ENCODE results near the gene DOP1A.

Gene DOP1A, protein sequence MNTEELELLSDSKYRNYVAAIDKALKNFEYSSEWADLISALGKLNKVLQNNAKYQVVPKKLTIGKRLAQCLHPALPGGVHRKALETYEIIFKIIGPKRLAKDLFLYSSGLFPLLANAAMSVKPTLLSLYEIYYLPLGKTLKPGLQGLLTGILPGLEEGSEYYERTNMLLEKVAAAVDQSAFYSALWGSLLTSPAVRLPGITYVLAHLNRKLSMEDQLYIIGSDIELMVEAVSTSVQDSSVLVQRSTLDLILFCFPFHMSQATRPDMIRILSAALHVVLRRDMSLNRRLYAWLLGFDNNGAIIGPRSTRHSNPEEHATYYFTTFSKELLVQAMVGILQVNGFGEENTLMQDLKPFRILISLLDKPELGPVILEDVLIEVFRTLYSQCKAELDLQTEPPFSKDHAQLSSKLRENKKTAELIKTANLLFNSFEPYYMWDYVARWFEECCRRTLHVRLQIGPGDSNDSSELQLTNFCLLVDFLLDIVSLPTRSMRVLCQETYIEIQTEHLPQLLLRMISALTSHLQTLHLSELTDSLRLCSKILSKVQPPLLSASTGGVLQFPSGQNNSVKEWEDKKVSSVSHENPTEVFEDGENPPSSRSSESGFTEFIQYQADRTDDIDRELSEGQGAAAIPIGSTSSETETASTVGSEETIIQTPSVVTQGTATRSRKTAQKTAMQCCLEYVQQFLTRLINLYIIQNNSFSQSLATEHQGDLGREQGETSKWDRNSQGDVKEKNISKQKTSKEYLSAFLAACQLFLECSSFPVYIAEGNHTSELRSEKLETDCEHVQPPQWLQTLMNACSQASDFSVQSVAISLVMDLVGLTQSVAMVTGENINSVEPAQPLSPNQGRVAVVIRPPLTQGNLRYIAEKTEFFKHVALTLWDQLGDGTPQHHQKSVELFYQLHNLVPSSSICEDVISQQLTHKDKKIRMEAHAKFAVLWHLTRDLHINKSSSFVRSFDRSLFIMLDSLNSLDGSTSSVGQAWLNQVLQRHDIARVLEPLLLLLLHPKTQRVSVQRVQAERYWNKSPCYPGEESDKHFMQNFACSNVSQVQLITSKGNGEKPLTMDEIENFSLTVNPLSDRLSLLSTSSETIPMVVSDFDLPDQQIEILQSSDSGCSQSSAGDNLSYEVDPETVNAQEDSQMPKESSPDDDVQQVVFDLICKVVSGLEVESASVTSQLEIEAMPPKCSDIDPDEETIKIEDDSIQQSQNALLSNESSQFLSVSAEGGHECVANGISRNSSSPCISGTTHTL (N-terminal part only)

DNA sequence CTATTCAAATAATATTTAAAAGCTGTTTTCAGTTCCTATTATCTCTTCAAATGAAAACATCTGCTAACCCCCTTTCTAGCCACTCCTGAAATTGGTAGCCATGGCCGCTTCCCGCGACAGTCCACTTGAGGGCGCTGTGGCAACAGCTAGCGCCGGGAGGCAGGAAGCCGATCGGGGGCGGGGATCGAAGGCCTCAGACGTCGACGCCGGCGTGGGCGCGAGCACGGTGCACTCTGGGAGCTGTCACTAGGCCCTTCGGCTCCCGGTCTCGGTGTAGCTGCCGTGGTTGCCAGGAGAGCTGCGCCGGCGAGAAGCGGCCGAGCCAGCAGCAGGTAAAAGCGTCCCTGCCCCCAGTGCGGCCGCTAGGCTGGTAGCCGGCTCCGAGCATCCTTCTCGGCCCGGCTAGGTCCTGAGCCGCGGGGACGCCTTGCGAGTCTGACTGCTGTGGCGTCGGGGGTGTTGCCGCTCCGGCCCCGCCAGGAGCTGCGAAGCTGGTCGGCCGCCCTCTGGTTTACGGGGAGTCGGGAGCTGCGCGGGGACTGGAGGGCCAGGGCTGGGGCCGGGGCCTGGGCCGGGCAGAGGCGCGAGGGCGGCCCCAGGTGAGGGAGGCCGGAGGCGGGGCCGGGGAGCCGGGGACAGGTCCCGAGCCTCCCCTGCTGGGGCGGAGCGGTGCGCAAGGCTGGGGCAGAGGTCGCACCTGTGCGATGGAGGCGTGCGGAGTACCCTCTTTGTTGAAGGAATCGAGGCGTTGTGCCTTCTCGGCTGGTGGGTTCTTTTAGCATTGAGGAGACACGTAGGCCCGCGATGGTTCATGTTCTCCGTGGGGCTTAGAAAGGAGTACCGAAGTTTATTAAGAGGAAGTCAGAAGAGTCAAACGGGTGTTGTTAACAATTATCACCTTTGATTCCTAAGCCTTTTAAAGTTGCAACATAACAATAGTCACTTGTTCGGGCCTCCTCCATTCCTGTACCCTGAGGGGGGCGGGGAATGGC lies at the start of gene DOP1A:
Gene DOP1A, plus strand, starts transcription at position 224 of the 992 bp plus-strand sequence. CDS start 29,307 bp downstream, outside the sequence.
- peak; percentile 93 for DNase-seq (ENCODE audit: low spot score)

DNA sequence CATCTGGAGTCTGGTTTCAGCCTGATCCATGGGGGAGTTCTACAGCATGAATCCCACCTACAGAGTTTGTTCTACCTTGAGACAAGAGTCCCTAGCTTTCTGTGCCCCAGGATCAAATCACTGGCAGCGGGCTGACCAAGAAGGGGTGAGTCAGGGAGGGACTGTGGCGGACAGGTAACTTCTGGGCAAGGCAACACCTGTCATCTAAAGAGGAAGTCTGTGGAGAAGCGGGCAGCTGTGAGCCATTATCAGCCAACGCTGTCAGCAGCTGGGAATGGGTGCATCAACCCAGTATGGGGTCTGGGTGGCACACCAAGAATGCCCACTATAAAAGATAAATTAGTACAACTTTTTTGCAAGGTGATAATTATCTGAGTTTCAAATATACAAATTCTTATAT lies 47.7 kb upstream of the DOP1A start:
- no peak for DNase-seq (ENCODE audit: low spot score)

DNA sequence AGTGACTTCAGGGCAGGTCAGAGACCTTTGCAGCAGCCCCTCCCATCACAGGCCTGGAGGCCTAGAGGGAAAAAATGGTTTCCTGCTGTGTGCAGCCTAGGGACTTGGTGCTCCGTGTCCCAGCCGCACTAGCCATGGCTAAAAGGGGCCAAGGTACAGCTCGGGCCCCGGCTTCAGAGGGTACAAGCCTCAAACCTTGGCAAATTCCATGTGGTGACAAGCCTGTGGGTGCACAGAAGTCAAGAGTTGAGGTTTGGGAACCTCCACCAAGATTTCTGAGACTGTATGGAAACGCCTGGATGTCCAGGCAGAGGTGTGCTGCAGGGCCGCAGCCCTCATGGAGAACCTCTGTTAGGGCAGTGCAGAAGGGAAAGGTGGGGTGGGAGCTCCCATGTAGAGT lies 35.8 kb upstream of the DOP1A start:
- no peak for DNase-seq (ENCODE audit: low spot score)

DNA sequence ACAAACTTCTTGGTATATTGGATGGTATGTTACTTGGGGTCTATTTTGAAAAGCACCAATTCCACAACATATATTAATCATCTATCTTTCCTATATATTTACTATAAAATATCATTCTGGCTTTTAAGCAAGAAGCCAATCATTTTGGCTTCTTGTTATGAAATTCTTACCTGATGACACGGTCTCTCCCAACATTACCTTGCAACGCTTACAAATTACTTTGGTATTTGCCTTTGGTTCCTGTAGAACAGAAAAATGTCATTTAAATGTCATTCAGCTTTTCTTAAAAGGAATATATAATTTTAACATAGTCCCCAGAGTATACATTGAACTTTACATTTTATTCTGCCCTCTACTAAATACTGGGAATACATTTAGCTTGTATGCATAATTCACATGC lies 29.2 kb upstream of the DOP1A start:
- no peak for DNase-seq (ENCODE audit: low spot score)

DNA sequence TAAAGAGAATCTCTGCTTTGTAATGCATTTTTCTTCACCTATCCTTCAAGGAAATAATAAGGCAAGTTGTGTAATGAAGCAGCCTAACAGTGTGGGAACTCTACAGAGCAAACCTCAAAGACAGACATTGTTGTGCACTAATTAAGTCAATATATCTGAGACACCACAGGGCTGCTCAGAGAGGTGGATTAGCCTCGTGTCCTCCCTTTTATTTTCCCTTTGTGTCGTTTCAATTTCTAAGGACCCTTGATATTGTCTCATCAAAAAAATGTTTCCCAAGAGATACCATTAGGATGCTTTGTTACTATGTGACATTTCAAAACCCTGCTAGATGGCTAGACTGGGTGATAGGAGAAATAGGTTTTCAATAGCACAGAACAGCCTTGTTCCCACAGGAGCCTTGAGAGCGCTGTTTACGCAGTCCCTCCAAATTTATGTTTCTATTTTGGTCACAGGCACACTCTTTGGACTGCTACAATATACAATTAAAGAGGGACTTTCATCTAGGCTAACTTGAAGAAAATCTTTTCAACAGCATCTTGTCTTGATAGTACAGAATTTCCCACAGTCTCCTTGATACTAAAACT lies 24.9 kb upstream of the DOP1A start:
- DNase-seq (ENCODE audit: low spot score) = no peak

DNA sequence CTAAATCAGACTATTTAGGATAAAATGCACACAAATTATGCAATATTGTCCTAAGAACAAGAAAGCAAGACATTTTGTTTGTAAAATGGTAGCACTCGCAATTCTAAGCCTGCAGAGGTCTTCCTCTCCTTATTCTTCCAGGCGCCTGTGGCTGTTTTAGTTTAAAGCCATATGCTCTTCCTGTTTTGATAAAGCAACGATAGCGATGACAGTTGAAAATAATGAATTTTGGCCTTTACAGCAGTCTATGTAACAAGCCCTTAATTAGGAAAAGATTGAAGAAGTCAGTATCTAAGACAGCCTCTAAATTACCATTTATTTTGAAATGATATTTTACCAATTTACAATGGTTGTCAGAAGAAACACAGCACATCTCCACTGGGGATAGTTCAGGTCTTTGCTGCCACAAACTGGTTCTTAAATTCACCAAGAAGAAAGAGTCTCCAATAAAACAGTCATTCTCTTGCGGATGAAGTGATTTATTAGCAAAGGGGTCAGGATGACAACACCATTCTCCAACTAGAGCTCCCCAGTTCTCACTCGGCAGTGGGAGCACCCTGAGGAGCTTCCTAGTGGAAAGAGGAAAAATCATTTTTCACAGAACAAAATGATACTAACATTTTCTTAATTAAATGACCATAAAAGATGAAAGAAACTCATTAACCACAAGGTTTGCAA lies 23.2 kb upstream of the DOP1A start:
- no peak for DNase-seq (ENCODE audit: low spot score)

DNA sequence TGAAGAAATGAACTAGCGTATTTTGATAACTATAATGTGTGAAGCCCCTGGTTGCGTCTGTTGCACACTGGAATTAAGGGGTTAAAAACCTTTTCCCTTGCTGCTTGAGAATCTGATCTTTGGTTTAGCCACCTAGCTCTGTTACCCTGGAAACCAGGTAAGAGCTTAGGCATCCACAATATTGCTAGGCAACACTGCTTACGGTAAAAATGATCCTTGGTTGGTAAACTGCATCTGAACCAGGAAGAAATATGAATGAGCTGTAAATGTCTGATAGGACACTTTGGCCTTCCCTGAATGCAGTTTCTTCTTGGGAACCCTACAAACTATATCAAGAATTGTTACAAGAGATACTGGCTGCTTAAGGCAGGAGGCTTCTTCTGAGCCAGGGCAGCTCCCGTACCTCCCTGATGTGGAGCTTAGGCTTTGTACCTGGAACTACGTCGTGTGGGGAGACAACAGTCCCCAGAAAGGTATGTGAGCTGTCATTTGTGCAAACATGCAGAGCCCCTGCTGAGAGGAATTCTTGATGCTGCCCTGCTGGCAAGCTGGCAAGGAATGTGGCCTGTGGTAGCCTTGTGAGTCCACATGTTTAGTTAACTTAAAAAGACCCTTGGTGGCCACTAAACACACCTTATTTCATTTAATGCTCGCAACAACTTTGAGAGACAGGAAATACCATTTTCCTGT lies 20.3 kb upstream of the DOP1A start:
- DNase-seq (ENCODE audit: low spot score) = no peak

DNA sequence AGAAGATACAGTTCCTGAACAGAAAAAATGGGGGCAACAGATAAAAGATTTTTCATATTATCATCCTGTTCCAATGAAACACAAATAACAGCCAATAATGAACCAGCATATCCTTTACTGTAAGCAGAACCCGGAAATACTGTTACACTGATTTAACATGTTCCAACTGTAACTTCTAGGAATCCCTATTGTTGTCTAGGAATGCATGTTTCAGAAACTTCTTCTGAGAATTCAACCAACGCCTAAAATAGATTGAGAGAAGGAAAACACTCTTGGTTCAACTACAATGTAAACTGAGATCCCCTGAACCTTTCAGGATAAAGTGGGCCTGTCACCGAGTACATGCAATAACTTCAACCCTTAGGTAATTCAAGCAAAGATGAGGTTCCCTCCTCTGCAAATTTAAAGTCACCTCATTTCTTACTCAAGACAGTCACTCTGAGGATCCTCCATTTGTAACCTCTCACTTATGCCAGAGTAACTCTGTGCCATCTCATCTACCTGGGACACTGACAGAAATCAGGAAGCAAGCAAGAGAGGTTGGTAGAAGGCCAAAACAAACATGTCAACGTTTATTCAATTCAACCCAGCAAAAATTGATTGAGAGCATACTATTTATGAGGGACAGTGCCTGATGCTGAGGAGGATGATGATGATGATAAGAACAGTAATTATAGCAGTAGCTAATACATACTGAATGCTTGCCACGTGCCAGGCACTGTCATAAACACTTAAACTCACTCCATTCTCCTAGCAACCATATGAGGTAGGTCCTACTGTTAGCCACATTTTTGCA lies 15.9 kb upstream of the DOP1A start:
- DNase-seq (ENCODE audit: low spot score) = no peak

DNA sequence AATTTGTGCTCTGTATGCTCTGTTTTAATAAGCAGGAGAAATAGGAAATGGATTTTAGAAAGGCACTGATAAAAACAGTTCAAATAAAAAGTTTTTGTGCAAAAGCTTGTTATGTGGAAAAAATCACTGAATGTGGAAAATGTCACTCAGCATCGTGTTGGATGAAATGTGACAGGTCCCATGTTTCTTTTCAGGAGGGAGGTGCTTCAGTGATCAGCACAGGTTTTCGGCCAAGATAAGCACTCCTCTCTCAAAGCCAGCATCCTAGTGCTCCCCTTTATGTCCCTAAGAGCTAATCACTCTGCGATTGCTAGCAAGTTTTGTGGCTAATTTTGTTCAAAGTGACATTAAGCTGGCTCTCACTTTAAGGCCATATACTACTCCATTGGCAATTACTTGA lies 13.8 kb upstream of the DOP1A start:
- DNase-seq (ENCODE audit: low spot score) = no peak

DNA sequence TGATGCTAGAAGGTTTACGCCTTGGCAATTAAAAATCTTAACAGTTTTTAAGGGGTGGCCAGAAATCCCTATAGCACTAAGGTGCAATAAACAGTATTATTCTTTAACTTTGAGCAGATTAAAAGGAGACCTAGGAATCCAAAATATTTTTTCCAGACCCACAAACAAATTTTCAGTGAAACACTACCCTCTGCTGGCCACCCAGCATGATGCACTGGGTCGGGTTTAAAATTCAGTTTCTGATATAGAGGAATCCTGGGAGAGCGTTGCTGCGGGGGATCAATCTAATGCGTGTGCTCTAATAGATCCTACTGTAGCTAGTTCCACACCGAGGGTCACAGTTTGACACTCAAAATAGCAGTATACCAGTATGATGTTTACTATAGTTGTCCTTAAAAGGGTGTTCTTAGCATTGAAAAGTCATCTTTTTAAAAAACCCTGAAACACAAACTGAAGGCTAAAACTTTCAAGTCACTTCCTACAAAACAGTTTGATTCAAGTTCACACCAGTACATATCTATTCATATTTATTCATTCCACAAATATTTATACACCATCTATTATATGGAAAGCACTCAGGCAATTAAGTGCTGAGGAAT lies 12.0 kb upstream of the DOP1A start:
- DNase-seq (ENCODE audit: low spot score) = peak; percentile 74

DNA sequence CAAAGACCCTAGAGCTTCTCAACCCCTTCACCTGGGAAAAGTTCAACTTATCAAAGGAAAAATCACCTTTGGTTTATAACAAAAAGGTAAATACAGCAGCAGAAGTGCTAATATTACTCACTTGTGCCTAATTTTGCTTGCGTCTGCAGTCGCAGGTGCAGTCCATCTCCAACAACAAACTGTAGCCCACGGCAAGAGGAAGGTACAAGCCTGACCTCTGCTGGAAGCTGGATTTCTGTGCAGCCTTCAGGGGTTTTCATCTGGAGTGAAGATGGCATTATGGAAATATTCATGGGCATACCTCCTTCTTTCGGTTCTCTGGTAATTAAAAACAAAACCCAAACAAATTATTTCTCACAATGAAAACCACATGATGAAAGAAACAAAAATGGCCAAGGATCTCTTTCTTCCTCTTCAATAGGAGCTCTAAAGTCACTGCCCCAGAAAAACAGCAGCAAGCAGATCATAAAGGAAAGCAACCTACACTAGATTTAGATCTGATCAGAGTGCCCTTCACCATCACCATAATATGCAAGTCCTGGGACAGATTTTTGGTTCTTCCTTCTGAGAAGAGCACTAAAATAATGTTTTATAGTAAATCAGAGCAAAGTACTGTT lies 9.7 kb upstream of the DOP1A start:
- DNase-seq (ENCODE audit: low spot score) = peak; percentile 68

DNA sequence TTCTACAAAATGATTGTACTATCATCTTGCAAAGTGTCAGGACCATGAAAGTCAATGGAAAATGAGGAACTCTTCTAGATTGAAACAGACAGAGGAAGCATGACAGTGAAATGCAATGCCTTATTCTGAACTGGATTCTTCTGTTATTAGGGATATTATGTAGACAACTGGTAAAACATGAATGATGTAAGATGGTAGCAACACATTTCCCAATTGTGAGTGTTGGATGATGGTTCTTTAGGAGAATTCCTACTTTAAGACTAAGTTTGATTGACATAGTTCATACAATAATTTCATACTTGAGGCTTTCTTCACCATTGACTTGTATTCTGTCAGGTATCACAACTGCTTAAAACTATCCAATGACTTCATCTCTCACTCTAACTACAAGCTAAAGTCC lies 6.3 kb upstream of the DOP1A start:
- no peak for DNase-seq (ENCODE audit: low spot score)

DNA sequence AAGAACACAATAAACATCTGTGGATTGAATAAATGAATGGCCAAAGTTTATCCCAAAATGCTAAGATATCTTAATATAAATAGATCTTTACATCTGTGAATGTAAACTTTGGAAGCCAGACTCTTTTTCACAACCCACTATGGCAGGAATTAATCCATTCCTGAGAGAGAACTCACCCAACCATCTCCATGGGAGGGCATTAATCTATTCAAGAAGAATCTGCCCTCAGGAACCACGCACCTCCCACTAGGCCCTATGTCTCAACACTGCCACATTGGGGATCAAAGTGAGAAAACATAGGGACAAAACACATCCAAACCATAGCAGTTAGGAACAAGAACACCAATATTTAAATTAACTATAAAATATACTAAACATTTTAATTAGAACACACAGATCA lies 5.2 kb upstream of the DOP1A start:
- no peak for DNase-seq (ENCODE audit: low spot score)

DNA sequence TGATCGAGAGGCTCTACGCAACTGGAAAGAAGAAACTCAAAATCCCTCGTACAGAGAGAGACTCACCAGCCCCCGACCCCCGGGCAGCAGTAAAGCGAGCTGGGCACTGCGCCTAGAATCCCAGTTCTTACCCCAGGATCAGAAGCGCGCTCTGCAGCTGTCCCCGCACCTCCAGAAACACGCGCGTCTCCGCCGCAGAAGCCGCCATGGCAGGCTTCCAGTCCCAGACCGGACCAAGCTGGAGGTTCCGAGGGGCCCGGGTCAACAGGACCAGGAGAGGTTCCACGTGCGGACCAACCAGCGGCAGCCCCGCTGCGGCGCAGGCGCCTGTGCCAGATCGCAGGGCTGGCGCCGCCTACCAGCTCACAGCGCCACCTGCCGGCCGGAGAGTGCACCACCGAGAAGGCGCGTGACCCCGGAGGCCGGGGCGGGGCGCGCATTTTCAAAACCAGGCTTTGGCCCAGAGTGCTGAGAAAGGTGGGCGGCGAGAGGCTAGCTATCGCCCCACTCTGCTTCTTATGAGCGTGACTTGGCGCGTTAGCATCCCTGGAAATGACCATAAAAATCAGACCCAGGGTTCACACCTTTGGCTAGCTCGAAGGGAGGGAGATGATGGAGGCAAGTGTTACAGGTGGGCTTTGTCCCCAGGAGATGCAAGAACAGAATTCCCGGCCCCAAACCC lies 1.8 kb upstream of the DOP1A start, which contains the start of gene UBE3D:
Gene UBE3D, minus strand, starts transcription at position 331 of the 682 bp plus-strand sequence. Its CDS starts 123 bp downstream, at position 208.
- DNase-seq (ENCODE audit: low spot score) = peak; percentile 96

DNA sequence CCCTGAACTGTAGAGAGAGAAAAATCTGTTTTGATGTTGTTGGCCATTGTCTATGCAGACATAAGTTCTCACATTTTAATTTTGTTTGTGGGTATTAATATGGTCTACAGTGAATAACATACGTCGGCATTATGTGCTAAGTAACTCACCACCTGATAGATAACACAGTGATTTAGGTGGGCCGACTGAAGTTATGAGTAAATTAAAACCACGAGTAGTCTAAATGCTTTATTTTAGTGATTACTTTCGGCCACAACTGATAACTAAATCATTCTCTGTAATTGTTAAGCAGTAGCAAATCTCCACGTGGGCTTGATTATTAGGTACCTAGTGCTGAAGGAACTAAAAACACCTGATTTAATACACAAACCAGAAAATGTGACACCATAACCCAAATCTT lies 1.1 kb downstream of the DOP1A start:
- DNase-seq (ENCODE audit: low spot score) = no peak

DNA sequence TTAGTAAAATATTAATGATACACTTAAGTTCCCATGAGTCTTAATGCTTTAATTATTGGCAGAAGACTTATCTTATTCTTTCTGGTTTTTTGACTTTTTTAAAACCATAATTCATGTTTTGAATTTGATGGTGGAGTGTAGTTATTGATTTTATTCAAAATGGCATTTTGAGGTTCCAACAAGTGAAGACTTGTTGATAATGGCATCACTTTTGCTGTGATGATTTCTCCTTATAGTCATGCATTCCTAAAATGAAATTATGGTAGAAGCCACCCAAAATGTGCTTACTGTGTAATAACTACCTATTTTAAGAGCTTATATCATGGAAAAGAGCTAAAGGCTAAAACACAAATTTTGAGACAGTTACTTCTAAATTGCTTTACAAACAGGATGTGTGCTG lies 2.2 kb downstream of the DOP1A start:
- no peak for DNase-seq (ENCODE audit: low spot score)

DNA sequence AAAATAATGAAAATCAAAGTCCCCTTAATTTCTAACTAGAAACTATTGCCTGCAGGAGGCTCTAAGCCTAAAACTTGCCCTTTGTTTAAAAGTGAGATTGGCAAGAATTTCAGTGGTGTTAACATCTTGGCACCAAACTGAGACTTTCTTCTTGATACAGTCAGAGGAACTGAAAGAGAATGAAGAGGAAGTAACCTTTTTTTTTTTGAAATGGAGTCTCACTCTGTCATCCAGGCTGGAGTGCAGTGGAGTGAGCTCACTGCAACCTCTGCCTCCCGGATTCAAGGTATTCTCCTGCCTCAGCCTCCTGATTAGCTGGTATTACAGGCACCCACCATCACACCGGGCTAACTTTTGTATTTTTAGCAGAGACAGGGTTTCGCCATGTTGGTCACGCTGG lies 3.6 kb downstream of the DOP1A start:
- no peak for DNase-seq (ENCODE audit: low spot score)

Measured in D341Med (cell line).